ENCODE data around the gene MICAL3. TPM values are rescaled to one million over a fixed set of nuclear protein-coding genes. Genes with fewer than 3 reads are reported as not detected.

MICAL3 gene
- total RNA-seq, 2 donors from 2014 or later, result 33.6 to 34.0 TPM

GRCh38 chr22:17746916-17747315 lies 277.4 kb downstream of the MICAL3 start:
- WGBS, 2 donors, result 95 to 97% methylated on average over 10 of the region's 10 CpGs
- no peaks in the 10 kb centered on the region for H3K36me3 ChIP-seq (replicated peaks in 1 of 2; ENCODE audit: insufficient read depth in 1 of 2, low read depth in 2 of 2)
- TF ChIP-seq POLR2A (IDR thresholded peaks at IDR 0.05), result no peak
- TF ChIP-seq CTCF (IDR thresholded peaks at IDR 0.05), result no peak
- no peaks in the 10 kb centered on the region for H3K9me3 ChIP-seq
- H3K27ac ChIP-seq, result no peak overlapping the region
- no peak overlapping the region for H3K4me3 ChIP-seq
- H3K4me1 ChIP-seq, result no peaks in the 10 kb centered on the region
- no peak for DNase-seq
- H3K27me3 ChIP-seq, result no peaks in the 10 kb centered on the region
- ATAC-seq, result no peak
- intact Hi-C loops (cut with DNase I), result no loop called here

- Histone ChIP-seq H3K4me3 (no peak overlapping the region), H3K27ac (no peak overlapping the region), H3K9me3 (no peaks in the 10 kb centered on the region), H3K27me3 (no peaks in the 10 kb centered on the region), H3K36me3 (replicated peaks in 1 of 2; ENCODE audit: insufficient read depth in 1 of 2, low read depth in 2 of 2) (no peaks in the 10 kb centered on the region), H3K4me1 (no peaks in the 10 kb centered on the region)
- DNase-seq (no peak), ATAC-seq (no peak)
- intact Hi-C loops (cut with DNase I), result no loop called here
- 76 to 89% methylated on average over 7 of the region's 7 CpGs for WGBS, 2 donors
- TF ChIP-seq POLR2A (IDR thresholded peaks at IDR 0.05), result no peak
- TF ChIP-seq CTCF (IDR thresholded peaks at IDR 0.05), result no peak
Measured at GRCh38 chr22:17744430-17744829, 279.9 kb downstream of the MICAL3 start.

GRCh38 chr22:17743661-17744411 lies 280.5 kb downstream of the MICAL3 start:
- intact Hi-C loops (cut with DNase I), result no loop called here
- 71 to 82% methylated on average over 6 to 23 of the region's 25 CpGs for WGBS, 2 donors
- DNase-seq (no peak), ATAC-seq (no peak)
- Histone ChIP-seq H3K27ac (no peak overlapping the region), H3K4me1 (no peaks in the 10 kb centered on the region), H3K4me3 (no peak overlapping the region), H3K36me3 (replicated peaks in 1 of 2; ENCODE audit: insufficient read depth in 1 of 2, low read depth in 2 of 2) (no peaks in the 10 kb centered on the region), H3K9me3 (no peaks in the 10 kb centered on the region), H3K27me3 (no peaks in the 10 kb centered on the region)
- no peak for TF ChIP-seq POLR2A (IDR thresholded peaks at IDR 0.05)
- TF ChIP-seq CTCF (IDR thresholded peaks at IDR 0.05), result no peak

GRCh38 chr22:17742527-17742902 lies 281.8 kb downstream of the MICAL3 start:
- intact Hi-C loops (cut with DNase I), result no loop called here
- ATAC-seq (peak; percentile 68), DNase-seq (peak; percentile 58 to 70 (median 64))
- WGBS, 2 donors, result 42% methylated on average over 9 of the region's 9 CpGs; no CpG with 5 or more reads in 1 of the 2 donors
- Histone ChIP-seq H3K4me1 (no peaks in the 10 kb centered on the region), H3K4me3 (no peak overlapping the region), H3K27ac (no peak overlapping the region), H3K9me3 (no peaks in the 10 kb centered on the region), H3K36me3 (replicated peaks in 1 of 2; ENCODE audit: insufficient read depth in 1 of 2, low read depth in 2 of 2) (no peaks in the 10 kb centered on the region), H3K27me3 (no peaks in the 10 kb centered on the region)
- TF ChIP-seq CTCF (IDR thresholded peaks at IDR 0.05), result peak; percentile 59 to 76 (median 67)
- no peak for TF ChIP-seq POLR2A (IDR thresholded peaks at IDR 0.05)
